SKM-1 (cell line): Measurements from ENCODE around the gene DAW1.
"Not testable (repeated sequence)": the region's sequence is repeated elsewhere in the genome, so short reads cannot be mapped to it uniquely, and the experiment has no call there.

Source experiments
- DNase-seq: peaks from one replicate; lab custom pipeline; 2025; ENCODE audit not compliant: unreplicated experiment; lab: John Stamatoyannopoulos, UW

DAW1 gene, protein sequence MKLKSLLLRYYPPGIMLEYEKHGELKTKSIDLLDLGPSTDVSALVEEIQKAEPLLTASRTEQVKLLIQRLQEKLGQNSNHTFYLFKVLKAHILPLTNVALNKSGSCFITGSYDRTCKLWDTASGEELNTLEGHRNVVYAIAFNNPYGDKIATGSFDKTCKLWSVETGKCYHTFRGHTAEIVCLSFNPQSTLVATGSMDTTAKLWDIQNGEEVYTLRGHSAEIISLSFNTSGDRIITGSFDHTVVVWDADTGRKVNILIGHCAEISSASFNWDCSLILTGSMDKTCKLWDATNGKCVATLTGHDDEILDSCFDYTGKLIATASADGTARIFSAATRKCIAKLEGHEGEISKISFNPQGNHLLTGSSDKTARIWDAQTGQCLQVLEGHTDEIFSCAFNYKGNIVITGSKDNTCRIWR

DNA sequence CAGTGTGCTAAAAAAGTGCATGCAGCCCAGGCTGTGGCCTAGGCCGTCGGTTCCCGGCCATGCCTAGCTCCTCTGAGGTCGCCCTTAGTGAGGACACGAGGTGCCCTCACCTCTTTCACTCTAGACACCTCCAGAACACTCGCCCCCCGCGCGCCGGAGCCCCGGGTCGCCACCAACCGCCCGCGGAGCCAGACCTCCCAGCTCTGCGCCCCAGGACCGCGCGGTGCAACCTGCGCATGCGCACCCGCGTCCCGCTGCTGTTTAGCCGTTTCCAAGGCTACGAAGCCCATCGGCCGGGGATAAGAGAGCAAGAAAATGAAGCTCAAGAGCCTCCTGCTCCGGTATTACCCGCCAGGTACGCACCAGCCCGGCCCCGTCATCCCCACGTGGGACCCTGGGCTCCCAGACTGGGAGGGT lies at the start of gene DAW1:
DAW1 (plus strand) TSS at position 257 of the 417 bp plus-strand sequence; CDS start at position 316, 59 bp downstream.
- no peak for DNase-seq

DNA sequence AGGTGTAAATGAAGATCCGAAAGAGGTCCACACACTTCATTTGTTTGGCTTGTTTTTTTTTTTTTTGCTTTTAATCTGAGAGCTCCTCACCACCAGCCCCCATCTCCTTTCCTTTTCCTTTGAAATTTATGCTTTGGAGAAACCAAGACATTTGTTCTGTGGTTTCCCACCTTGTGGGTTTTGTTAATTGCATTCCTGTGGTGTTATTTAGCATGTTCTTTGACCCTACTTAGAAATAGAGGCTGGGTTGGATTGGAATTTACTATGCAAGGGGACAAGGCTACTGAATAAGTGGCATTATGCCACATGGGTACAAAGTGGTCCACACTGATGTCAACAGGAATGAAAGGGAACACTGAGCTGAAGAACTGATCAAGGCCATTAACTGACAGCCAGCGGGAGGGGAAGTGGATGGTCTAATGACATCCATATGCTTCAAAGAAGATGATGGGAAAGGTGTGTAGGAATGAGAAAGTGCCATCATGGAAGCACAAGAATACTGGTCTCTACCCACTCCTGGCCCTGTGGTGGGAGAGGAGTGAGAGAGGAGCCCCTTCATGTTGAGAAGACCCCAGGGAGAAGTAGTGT lies 48.9 kb upstream of the DAW1 start:
- no peak for DNase-seq

DNA sequence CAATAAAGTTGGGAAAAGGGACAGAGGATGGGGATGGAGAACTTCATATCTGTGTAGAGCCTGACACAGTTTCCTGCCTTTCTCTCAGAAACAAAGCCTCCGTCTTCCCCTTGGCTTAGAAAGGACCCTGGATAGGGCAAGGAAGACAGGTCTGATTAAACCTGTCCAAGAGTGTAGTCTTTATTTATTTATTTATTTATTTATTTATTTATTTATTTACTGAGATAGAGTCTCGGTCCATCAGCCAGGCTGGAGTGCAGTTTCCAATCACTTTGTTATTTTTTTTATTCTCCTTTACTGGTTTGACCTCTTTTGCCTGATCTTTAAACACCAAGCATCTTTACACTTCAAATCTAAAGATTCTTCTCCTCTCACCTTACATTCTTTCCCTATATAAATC lies 47.5 kb upstream of the DAW1 start:
- no peak for DNase-seq

DNA sequence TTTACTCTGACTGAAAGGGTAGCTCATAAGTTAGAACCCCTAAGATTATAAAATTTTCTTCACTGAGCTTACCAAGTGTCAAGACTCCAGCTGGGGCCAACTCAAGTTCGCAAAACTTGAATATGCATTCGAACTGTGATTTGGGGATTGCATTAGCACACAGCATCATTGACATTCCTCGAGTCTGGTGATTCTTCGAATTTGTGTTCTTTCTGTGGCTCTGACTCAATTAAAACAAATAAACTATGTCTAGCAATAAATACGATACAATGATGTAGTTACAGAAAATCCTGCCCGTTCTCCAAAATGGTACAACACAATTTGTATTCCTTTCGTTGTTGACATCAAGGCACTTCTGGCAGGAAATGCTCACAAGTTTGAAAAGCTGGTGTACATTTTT lies 46.7 kb upstream of the DAW1 start:
- DNase-seq: no peak

DNA sequence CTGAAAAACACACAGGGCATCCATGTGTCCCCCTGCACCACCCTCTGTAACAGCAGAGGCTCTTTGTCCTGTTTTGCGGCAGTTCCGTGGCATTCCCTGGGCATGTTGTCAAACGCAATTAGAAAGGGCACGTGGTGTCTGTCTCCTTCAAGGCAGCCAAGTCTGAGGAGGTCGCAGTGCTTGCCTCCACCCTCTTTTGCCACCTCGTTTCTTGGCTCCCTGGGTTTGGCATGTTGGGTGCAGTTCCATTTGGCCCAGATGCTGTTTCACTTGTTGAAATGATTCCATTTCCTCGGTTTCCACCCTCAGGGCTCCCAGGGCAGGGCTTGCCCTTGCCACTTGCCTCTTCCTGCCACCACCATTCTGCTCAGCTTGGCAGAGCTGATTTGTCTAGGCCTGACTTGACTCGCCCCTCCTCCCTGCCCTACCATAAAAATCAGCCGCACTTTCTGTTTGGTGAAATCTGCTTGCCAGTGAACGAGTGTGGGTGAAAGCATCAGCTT lies 45.4 kb upstream of the DAW1 start:
- DNase-seq: no peak

DNA sequence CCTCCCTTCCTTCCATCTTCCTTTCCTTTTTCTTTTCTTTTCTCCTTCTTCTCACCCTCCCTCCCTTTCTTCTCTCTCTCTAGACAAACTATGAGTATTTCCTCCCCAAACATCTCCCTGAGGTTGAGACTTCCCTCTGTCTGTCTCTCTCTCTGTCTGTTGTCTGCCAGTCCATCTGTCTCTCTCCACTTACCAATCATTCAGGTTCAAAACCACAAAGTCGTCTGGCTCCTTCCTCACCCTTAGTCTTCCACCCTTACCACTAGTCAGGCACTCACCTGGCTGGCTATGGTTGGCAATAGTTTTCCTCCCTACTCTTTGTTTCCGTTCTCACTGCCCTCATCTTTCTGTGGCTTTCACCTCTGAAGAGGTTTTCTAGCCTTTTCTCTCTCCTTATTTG lies 44.9 kb upstream of the DAW1 start:
- no peak for DNase-seq

DNA sequence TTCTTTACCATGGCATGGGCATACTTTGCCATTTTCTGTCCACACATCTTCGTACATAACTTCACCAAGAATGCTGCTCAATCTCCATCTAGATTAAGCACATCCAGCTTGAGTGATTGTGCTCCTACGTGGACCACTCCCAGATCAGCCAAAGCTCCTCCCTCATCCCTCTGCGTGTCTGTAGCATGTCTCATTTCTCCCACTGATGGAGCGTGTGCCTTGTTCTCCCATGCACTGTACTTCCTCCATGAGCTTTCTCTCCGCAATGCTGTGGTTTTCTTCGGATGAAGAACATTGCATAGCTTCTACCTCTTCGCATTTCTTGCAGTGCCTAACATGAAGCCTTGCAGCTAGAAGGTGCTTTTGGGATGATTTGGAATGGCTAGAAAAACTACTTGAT lies 44.3 kb upstream of the DAW1 start:
- no peak for DNase-seq

DNA sequence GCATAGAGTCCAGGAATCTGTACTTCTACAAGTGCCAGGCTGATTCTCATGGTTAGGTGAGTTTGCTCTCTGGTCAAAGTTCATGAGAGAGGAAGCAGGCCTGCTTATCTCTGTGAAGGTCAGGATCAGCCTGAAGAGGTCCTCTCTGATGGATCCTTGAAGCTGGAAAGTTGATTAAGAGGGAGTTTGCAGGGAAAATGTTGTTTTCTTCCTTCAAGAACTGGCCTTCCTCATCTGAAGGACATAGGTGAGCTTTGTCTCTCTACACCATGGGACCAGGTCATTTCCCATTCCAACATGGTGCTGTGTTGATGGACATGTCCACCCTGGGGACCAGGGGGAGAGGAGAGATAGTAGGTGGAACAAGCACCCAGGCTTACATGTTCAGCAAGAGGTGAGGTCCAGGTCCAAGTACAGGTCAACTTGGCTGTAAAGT lies 42.9 kb upstream of the DAW1 start:
- no peak for DNase-seq

DNA sequence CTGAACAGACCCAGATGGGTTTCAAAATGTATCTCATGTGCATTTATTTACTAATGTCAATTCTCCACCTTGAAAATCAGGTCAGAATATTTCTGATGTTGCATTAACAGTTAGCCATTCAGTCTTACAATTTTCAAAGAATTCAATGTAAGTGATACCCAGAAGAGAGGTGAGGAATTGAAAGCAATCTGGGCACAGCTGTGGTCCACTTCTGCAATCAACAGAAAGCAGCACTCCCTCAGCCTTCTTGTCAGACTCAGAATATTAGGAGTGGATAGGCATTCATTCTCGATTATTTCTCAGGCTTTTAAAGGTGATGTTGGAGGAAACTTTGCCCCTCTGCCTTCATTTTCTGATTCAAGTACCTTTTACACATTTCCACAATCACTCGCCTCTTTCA lies 42.1 kb upstream of the DAW1 start:
- no peak for DNase-seq

DNA sequence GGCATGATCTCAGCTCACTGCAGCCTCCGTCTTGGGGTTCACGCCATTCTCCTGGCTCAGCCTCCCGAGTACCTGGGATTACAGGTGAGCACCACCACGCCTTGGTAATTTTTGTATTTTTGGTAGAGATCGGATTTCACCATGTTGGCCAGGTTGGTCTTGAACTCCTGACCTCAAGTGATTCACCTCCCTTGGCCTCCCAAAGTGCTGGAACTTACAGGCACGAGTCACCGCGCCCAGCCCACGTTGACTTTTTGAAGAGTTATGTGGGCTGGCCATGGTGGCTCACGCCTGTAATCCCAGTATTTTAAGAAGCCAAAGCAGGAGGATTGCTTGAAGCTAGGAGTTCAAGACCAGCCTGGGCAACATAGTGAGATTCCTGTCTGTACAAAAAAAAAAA lies 37.0 kb upstream of the DAW1 start:
- no peak for DNase-seq

DNA sequence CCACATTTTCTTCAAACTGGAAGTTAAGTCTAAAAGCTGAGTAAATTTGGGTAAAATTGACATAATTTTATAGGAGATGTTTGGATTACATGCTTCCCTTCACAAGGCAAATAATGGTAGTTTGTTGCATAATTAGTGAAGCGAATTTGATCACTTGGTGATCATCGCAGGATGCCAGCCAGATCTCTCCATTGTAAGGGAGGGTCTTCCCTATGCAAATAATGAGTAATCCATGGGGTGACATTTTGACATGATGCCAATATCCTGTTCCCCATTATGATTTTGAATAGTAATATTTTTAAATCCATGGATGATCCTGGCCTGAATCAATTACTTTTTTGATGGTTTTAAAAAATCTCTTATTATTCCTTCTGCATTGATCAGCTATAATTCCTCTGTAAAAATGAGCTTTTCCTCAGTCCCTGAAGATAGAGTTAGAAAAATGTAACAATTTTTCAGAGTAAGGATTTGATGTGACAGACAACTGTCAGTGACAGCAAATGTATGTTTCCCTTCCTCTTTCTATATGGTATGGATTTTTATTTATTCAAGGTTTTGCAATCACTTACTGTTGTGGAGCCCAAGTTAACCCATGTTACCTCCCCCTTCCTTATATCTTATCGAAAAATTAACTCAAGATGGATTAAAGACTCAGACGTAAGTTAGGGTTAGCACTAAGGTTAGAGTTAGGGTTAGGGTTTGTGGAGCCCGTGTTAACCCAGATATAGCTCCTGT lies 36.3 kb upstream of the DAW1 start:
- DNase-seq: no peak

DNA sequence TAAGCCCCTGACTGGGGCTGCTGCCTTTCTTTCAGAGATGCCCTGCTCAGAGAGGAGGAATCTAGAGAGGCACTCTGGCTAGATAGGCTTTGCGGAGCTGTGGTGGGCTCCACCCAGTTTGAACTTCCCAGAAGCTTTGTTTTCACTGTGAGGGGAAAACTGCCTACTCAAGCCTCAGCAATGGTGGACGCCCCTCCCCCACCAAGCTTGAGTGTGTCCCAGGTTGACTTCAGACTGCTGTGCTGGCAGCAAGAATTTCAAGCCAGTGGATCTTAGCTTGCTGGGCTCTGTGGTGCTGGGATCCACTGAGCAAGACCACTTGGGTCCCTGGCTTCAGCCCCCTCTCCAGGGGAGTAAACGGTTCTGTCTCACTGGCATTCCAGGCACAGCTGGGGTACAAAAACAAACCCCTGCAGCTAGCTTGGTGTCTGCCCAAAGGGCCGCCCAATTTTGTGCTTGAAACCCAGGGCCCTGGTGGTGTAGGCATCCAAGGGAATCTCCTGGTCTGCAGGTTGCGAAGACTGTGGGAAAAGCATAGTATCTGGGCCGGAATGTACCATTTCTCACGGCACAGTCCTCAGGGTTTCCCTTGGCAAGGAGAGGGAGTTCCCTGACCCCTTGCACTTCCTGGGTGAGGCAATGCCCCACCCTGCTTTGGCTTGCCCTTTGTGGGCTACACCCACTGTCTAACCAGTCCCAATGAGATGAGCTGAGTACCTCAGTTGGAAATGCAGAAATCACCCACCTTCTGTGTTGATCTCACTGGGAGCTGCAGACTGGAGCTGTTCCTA lies 31.9 kb upstream of the DAW1 start:
- not testable (repeated sequence) for DNase-seq

DNA sequence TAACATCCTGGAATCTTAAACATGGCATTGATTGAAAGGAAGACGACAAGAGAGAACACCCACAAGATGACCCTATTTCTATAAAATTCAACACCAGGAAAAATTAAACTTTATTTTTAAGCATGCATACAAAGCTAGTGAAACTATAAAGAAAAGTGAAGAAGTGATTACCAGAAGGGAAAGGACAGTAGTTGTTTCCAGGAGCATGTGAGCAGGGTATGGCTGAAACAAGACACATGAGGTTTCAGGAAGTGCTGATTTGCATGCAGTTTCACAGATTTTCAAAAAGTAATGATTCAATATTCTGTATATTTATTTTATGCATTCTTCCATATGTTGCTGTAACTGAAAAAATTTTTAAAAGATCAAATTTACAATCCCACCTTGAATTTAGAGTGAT lies 24.6 kb upstream of the DAW1 start:
- no peak for DNase-seq

DNA sequence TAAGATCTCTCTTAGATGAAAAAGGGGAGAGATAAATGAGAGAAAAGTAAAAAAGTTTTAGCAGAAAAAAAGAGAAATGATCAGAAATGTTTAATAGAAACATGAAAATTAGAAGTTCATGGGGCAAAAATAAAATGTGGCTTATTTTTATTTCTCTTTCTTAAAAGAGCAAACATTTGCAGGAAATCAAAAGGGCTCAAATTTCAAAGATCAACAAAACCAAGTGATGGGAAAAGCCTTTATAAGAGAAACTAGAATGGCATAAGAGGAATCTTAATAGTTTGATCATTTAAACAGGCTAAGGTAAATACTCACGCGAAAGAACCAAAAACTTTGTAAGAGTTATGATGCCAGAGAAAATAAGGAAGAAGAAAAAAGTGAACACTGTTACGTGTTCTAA lies 23.3 kb upstream of the DAW1 start:
- no peak for DNase-seq

DNA sequence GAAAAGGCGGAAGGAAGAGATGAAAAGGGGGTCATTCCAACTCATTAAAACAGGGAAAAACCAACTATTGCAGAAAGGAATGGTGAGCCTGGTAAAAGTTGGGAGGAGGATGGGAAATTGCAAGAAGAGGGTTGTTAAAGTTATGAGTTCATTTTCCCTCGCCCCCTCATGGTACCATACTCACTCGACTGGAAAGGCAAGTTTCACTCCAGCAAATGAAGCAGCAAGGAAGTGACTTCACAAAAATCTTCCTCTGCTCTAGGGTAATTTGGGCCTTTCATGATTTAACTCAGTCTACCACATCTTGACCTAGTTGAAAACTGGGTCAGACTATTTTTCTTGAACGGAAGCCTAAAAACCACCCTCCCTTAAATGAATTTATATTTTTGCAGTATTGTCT lies 22.8 kb upstream of the DAW1 start:
- DNase-seq: no peak

DNA sequence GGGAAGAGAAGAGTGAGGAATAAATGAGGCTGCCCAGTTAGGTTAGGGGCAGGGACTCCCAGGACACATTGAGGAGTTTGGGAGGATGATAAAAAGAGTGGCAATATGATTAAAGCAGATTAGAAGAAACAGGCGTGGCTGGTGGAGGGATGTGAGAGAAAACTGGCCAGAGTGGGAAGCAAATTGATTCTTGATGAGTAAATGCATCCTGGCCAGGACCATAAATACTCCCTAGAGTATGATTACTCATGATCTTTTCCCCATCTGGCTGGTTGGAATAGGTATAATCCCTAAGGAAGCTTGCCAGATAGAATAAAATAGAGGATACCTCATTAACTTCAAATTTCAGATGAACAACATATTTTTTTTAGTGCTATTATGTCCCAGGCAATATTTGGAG lies 21.5 kb upstream of the DAW1 start:
- no peak for DNase-seq

DNA sequence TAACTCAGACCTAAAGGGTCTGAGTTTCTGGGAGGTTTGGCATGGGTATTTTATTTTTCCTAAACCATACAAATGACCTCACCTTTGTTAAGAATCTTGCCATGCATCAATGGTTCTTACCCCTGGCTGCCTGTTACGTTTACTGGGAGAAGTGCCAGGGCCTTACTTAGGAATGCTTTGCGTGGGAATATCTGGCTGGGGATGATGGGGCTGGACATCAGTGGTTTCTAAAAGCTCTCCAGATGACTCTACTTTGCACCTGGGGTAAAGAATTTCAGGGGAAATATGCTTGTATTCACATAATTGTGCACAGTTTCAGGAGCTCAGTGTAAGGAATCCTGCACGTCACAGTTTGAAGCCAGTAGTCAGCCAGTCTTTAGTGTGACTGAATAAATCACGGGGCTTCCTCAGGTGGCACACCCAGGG lies 18.2 kb upstream of the DAW1 start:
- no peak for DNase-seq

DNA sequence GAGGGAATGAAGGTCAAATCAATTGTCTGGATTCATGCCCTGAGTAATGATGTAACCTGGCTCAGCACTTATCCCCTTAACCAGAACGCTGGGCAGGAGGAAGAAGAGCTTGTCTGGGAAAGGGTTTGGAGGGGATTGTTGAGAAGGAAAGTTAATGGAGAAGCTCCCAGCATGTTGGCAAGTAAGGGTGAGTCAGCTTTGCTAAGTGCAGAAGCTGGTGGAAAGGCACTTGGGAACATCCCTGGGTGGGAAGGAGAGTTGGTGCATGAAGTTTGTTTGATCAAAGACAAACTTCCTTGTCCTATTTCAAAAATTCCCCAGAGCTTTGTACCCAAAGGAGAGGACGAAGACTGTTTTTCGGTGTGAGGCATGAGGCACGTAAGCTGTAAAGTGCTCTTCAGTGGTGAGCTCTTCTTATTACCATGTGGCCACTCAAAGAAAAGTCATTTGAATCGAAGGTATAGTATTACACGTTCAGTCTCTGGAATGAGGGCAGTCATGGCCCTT lies 17.6 kb upstream of the DAW1 start:
- DNase-seq: no peak

DNA sequence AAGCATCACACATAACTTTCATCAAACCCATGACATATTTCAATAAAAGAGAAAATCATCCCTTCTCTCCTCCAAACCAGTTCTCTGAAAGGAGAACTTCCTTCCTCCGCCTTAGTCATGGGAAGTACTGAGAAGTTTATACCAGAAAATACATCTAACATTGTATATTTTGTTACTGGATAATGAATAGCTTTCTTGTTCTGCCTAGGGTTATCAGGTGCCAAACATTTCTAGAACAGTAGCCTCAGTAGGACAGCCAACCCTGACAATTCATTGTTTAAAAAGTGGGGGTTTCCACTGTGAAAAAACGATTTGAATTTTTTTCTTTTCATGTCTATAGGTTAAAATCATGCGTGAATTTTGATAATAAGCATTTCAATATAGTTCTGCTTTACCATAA lies 16.0 kb upstream of the DAW1 start:
- no peak for DNase-seq

DNA sequence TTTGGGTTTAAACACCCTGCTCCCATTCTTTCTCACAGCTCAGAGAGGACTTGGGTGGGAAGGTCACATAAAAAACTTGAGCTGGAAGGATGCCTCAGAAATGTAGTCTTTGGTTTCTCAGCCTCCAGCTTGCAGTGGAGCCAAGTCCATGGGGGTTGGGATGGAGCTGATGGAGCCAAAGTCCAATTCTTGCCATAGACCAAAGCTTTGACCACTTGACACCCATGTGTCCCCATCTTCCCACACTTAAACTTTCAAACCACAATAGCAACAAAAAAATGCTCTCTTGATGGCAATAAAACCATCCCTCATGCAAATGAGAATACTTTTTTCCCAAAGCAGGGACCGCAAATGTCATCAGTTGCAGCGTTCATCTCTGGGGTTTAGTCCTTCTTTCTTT lies 14.7 kb upstream of the DAW1 start:
- no peak for DNase-seq

DNA sequence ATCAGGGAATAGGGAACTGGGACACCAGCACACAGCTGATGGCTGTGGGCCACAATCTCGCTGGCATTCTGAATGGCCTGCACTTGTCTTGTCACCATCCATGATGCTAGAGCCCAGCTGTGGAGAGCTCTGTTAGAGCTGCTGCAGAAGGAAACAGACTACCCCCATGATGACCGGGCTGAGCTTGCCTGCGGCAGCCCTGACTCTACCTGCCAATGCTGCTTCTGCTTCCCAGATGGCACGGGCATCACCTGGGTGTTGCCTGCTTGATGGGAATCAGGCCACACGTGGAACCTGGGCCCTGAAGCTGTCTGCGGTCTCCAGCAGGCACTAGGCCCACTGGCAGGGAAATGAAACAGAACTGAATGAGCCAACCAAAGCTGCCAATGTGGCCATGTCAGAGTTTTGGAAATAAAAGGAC lies 11.2 kb upstream of the DAW1 start:
- no peak for DNase-seq
